Measurements from ENCODE around the gene GATA2. TPM values are rescaled to one million over a fixed set of nuclear protein-coding genes. Genes with fewer than 3 reads are reported as not detected.

The GATA2 gene
- total RNA-seq, 1 experiment from 2014 or later, result 9.6 TPM

DNA sequence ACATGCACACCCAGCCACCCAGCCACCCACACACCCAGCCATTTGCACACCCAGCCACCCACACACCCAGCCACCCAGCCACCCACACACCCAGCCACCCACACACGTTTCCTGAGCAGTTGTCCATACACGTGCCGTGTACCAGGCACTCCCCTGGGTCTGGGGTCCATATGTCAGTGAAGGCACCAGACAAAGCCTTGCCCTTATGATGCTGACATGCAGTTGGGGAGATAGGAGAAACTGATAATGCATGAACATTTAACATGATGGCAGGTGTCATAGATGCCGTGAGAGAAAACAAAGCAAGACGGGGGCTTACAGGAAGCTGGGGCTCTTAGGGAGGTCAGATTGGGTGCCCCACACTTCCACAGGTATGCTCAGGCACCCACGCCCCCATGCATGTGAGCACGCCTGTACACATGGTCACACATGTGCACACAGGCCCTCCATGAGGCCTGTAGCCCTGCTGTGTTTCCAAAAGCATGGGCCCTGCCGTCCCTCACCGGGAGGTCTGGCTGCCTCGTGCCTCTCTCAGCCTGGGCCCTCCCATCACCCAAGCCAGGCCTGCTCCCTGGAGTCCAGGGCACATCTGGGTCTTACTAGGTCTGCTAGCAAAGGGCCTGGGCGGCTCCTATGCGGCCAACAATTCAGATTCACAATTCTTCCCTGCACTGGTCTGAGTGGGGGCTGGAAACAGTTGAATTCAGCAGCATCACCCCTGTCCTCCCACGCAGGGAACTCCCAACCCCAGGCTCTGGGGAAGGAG, 22.7 kb downstream of the GATA2 start:
- Mint-ChIP-seq H3K4me1 (ENCODE audit: low read depth, unreplicated experiment) (no peaks in the 10 kb centered on the region), H3K27ac (ENCODE audit: unreplicated experiment) (no peak overlapping the region), H3K9me3 (ENCODE audit: low read depth, unreplicated experiment) (no peaks in the 10 kb centered on the region), H3K4me3 (ENCODE audit: low read depth, unreplicated experiment) (no peak overlapping the region), H3K27me3 (ENCODE audit: unreplicated experiment) (peaks cover 91% of the 10 kb centered on the region), H3K36me3 (ENCODE audit: insufficient read depth, unreplicated experiment) (no peaks in the 10 kb centered on the region)
- TF ChIP-seq, protein P1, sequence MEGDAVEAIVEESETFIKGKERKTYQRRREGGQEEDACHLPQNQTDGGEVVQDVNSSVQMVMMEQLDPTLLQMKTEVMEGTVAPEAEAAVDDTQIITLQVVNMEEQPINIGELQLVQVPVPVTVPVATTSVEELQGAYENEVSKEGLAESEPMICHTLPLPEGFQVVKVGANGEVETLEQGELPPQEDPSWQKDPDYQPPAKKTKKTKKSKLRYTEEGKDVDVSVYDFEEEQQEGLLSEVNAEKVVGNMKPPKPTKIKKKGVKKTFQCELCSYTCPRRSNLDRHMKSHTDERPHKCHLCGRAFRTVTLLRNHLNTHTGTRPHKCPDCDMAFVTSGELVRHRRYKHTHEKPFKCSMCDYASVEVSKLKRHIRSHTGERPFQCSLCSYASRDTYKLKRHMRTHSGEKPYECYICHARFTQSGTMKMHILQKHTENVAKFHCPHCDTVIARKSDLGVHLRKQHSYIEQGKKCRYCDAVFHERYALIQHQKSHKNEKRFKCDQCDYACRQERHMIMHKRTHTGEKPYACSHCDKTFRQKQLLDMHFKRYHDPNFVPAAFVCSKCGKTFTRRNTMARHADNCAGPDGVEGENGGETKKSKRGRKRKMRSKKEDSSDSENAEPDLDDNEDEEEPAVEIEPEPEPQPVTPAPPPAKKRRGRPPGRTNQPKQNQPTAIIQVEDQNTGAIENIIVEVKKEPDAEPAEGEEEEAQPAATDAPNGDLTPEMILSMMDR (IDR thresholded peaks at IDR 0.05; ENCODE audit: unreplicated experiment), result no peak
- intact Hi-C loops (cut with micrococcal nuclease; ENCODE audit: unreplicated experiment), result no loop called here
- no peak for DNase-seq
- CTCF ChIA-PET, result interaction anchor here (0.6 kb wide), 1 partner anchor 171 kb away, joined by 3 read pairs; no protein-coding TSS in a partner anchor
- no TSS peak for BruUV-seq (replicated peaks)

DNA sequence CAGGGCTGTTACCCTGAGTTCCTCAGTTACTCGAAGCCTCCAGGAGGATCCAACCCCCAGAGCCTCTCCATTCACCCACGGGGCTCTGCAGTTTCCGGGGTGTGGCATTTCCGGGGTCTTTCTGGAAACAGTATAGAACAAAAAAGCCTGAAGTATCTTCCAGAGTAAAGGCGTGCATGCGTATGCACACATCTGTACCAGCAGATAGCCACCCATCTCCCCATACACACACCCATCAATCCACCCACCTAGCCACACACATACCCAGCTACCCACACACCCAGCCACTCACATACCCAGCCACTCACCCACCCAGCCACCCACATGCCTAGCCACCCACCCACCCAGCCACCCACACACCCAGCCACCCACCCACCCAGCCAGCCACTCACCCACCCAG, 23.4 kb downstream of the GATA2 start:
- TF ChIP-seq, protein P1 (IDR thresholded peaks at IDR 0.05; ENCODE audit: unreplicated experiment), result no peak
- Mint-ChIP-seq H3K4me3 (ENCODE audit: low read depth, unreplicated experiment) (no peak overlapping the region), H3K36me3 (ENCODE audit: insufficient read depth, unreplicated experiment) (no peaks in the 10 kb centered on the region), H3K9me3 (ENCODE audit: low read depth, unreplicated experiment) (no peaks in the 10 kb centered on the region), H3K27ac (ENCODE audit: unreplicated experiment) (no peak overlapping the region), H3K27me3 (ENCODE audit: unreplicated experiment) (peaks cover 91% of the 10 kb centered on the region), H3K4me1 (ENCODE audit: low read depth, unreplicated experiment) (no peaks in the 10 kb centered on the region)
- DNase-seq, result no peak
- intact Hi-C loops (cut with micrococcal nuclease; ENCODE audit: unreplicated experiment), result no loop called here
- CTCF ChIA-PET, result interaction anchor here (0.6 kb wide), 1 partner anchor 171 kb away, joined by 3 read pairs; no protein-coding TSS in a partner anchor
- BruUV-seq (replicated peaks), result no TSS peak

DNA sequence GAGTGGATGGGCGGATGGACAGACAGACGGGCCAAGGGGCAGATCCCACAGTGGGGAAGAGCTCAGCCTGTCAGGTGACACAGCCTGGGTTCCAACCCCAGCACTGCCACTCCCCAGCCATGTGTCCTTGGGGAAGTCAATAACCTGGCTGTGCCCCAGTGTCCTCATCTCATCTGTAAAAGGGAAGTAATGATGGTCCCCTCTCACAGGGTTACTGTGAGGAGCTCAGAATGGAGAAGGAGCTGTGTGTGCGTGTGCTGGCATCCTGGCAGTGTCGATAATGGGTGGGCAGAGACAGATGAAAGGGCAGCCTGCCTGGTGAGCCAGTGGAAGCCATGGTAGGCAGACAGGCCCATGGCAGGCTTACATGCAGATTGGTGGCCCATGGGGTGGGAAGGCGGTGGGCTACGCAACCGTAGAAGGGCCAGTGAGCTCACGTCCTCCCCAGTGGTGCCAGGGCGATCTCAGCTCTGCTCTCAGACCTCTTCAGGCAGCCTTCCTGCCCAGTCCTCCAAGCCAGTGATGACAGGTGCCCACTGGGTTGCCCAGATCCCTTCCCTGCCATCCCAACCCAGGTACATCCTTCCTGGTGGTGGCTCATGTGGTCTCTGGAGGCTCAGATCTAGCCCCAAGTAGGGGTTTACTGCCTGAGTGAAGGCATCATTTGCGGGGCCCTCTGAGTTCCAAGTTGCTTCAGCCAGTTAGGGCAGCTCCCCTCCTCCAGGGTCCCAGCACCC, 24.0 kb downstream of the GATA2 start:
- DNase-seq, result no peak
- H3K36me3 Mint-ChIP-seq (ENCODE audit: insufficient read depth, unreplicated experiment), result no peaks in the 10 kb centered on the region
- H3K27ac Mint-ChIP-seq (ENCODE audit: unreplicated experiment), result no peak overlapping the region
- BruUV-seq (replicated peaks), result no TSS peak
- H3K27me3 Mint-ChIP-seq (ENCODE audit: unreplicated experiment), result peaks cover 91% of the 10 kb centered on the region
- CTCF ChIA-PET, result interaction anchor here (0.6 kb wide), 1 partner anchor 185 kb away, joined by 6 read pairs; no protein-coding TSS in a partner anchor
- no peaks in the 10 kb centered on the region for H3K4me1 Mint-ChIP-seq (ENCODE audit: low read depth, unreplicated experiment)
- H3K9me3 Mint-ChIP-seq (ENCODE audit: low read depth, unreplicated experiment), result no peaks in the 10 kb centered on the region
- TF ChIP-seq, protein P1 (IDR thresholded peaks at IDR 0.05; ENCODE audit: unreplicated experiment), result no peak
- intact Hi-C loops (cut with micrococcal nuclease; ENCODE audit: unreplicated experiment), result no loop called here
- no peak overlapping the region for H3K4me3 Mint-ChIP-seq (ENCODE audit: low read depth, unreplicated experiment)

DNA sequence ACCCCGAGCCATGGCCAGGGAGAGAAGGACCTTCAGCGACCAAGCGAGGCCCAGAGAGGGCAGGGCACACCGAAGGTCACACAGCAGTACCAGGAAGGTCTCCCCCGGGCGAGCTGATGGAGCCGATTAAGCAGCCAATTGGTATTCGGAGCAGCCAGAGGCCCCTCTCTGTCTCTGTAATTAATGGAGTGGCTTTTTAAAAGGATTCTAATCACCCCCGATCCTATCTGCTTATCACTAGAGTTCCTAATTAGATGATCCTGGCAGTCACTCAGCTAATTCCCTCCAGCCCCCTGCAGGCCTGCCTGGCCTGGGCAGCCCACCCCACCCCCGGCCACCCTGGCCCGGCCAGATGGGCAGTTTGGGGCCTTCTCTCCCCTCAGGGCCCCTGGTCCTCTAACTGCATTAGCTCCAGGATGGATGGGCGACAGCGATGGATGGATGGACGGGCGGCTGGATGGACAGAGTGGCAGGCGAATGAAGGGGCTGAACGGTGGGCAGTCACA, 24.7 kb downstream of the GATA2 start:
- no peaks in the 10 kb centered on the region for H3K9me3 Mint-ChIP-seq (ENCODE audit: low read depth, unreplicated experiment)
- no peak for DNase-seq
- CTCF ChIA-PET, result interaction anchor here (0.6 kb wide), 1 partner anchor 184 kb away, joined by 6 read pairs; no protein-coding TSS in a partner anchor
- no peak overlapping the region for H3K4me3 Mint-ChIP-seq (ENCODE audit: low read depth, unreplicated experiment)
- no peaks in the 10 kb centered on the region for H3K4me1 Mint-ChIP-seq (ENCODE audit: low read depth, unreplicated experiment)
- peaks cover 91% of the 10 kb centered on the region for H3K27me3 Mint-ChIP-seq (ENCODE audit: unreplicated experiment)
- no peaks in the 10 kb centered on the region for H3K36me3 Mint-ChIP-seq (ENCODE audit: insufficient read depth, unreplicated experiment)
- no peak overlapping the region for H3K27ac Mint-ChIP-seq (ENCODE audit: unreplicated experiment)
- no TSS peak for BruUV-seq (replicated peaks)
- TF ChIP-seq, protein P1 (IDR thresholded peaks at IDR 0.05; ENCODE audit: unreplicated experiment), result no peak
- intact Hi-C loops (cut with micrococcal nuclease; ENCODE audit: unreplicated experiment), result no loop called here

All from Calu3 (cell line).